Activated CD4-positive, alpha-beta memory T cell treated with anti-CD3 and anti-CD28 coated beads for 36 hours (primary cell): ENCODE data around the gene CAPN10. TPM values are rescaled to one million over a fixed set of nuclear protein-coding genes. Genes with fewer than 3 reads are reported as not detected.

ENCODE experiments used
- CTCF ChIA-PET: fragments of 350-600 bp; sonication (Branson Sonifier 250); formaldehyde crosslinking; loops from one replicate; lab custom pipeline; 2021; ENCODE audit warnings: antibody characterized with exemption, inconsistent platforms; lab: Charles Lee
- POLR2A ChIA-PET: fragments of 350-600 bp; sonication (Branson Sonifier 250); formaldehyde crosslinking; loops from one replicate; lab custom pipeline; 2021; ENCODE audit warnings: antibody characterized with exemption; lab: Charles Lee
- DNase-seq: peaks from one replicate; pipeline ENCODE4 v3.0.0-alpha.2; 2020
- H3K27ac Mint-ChIP-seq: one replicate; pipeline ENCODE4 v1.8.0; 2021; ENCODE audit warnings: mixed read lengths
- H3K27me3 Mint-ChIP-seq: one replicate; pipeline ENCODE4 v1.8.0; 2021; ENCODE audit warnings: mixed read lengths
- H3K36me3 Mint-ChIP-seq: one replicate; pipeline ENCODE4 v1.8.0; 2021; ENCODE audit warnings: mixed read lengths
- H3K4me1 Mint-ChIP-seq: one replicate; pipeline ENCODE4 v1.8.0; 2021; ENCODE audit warnings: low read depth, mixed read lengths
- H3K4me3 Mint-ChIP-seq: one replicate; pipeline ENCODE4 v1.8.0; 2021; ENCODE audit warnings: mild to moderate bottlenecking, mixed read lengths
- H3K9me3 Mint-ChIP-seq: one replicate; pipeline ENCODE4 v1.8.0; 2021; ENCODE audit warnings: mixed read lengths
- intact Hi-C: fragments of 100-400 bp; cut with micrococcal nuclease; formaldehyde crosslinking; loops from one replicate; pipeline ENCODE4 v1.15.1; 2023
- total RNA-seq, 2 experiments: library from RNA; stranded (reverse); gene quantifications; one replicate each; pipeline ENCODE4 v1.2.3, GENCODE V29; 2021

CAPN10 gene
- total RNA-seq, 2 experiments from 2014 or later: 32.6 to 33.9 TPM

DNA sequence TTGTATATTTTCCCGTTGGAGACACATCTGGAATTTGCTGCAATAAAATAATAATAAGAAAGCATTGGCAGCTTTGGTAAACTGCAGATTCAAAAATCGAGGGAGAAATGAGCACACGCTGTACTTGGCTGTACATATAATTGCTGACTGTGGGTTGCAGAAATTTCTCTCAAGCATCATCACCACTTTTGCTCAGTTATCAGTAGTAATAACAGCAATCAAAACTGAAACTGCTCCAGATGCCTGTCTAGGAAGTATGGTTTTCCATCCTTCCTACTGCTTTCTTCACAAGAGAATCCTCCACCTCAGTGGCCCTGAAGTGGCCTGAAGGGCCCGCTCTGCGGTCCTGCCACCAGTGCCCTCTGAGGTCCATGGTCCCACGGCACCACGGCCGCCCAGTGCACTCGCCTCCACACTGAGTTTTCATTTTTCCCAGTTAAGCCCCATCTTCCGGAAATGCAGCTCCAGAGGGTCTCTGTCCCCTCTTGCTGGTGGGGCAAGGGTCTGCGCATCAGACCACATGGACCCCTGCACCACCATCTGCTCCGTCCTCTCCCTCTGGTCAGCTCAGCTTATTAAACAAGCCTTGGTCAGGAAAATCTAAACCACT is 22.5 kb upstream of the CAPN10 start:
- peak overlapping the region; percentile 93 for H3K4me3 Mint-ChIP-seq
- H3K27me3 Mint-ChIP-seq: no peaks in the 10 kb centered on the region
- H3K36me3 Mint-ChIP-seq: peaks cover 36% of the 10 kb centered on the region
- peak overlapping the region; percentile 98 for H3K27ac Mint-ChIP-seq
- POLR2A ChIA-PET: interaction anchor here (4.1 kb wide), 1 partner anchor 23 kb away, joined by 57 read pairs; the partner anchor contains the start of gene CAPN10
- H3K4me1 Mint-ChIP-seq: peaks cover 55% of the 10 kb centered on the region
- no peak for DNase-seq
- CTCF ChIA-PET: interaction anchor here (2.7 to 4.9 kb wide), 3 partner anchors 15 to 58 kb away, joined by 8 to 89 read pairs (median 58); partner anchors contain the start of gene CAPN10
- H3K9me3 Mint-ChIP-seq: no peaks in the 10 kb centered on the region
- intact Hi-C loops: loop anchor here (5.0 to 10.0 kb wide), 5 partner anchors 52 to 1291 kb away; partner anchors contain the start of genes COPS9, HDAC4, NDUFA10 and PDCD1

DNA sequence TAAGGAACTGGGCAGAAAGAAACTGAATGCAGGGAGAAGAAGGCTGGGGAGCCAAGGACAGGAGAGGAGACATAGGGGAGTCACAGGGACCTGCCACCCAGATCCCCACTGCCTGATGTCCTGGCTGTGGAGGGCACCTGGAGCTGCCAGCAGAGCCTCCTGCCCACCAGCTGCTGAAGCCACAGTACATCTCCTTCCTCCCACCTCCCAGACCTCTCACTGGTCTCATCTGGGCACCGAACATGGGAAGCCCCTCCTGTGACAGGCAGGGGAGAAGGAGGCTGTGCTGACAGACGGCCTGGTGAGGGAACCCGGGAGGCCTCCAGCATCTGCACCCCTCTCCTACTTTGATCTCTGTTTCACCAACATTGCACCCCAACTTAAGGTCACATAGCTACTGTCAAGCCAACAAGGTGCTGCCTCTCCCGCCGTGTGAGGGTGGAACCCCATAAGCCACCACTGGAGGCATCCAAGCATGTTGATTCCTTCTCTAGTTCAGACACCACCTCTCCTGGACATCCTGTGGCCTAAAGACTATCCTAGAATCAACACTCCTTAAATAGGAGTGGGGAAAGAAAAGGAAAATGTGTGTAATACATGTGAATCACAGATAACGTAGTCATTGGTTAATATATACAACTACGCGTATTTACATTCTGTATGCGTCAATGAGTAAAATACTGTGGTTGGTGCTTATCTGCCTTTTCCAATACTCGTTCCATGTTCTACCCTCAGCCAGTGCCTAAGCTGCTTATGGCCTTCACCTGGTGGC is 21.8 kb upstream of the CAPN10 start:
- peaks cover 54% of the 10 kb centered on the region for H3K4me1 Mint-ChIP-seq

DNA sequence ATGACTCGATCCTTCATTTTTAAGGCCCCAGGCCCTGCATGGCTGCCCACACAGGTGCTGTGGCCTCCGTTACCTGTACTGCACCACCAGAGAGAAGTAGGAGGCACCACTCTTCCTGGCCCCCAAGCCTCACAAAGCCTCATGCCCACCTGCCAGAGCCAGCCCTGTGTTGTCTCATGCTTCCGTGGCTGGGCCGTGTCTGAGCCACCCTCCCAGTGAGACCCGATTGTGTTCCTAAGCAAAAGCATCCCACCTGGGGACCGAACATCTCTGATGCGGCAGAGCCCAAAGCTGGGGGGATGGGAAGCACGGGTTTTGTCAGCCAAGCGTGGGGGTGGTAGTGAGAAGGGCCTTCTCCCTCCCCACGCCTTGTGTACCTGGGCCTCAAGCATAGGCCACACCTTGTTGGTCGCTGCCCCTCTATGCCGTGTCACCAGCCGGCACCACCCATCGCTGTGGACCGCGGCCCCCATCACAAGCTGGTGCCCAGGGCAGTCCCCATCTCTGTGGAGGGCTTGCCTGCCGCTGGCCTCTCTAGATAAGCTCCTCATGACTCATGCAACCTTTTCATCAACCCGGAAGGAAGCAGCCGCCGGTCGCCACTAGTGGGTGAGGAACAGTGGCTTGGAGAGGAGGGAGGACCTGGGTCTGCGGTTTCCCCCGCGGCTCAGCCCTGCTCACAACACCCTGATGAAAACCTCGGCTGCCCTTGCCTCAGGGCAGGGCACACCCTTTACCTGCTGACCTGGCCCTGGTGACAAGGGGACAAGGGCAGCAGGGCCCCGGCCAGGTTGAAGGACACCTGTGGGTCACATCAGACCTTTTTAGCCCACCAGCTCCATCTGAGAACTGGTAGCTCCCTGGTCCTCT is 21.0 kb upstream of the CAPN10 start:
- ChIA-PET CTCF (interaction anchor here (0.7 to 4.9 kb wide), 14 partner anchors 9 to 750 kb away, joined by 3 to 89 read pairs (median 4); partner anchors contain the start of genes CAPN10, HDLBP and SEPTIN2), POLR2A (interaction anchor here (0.9 to 4.1 kb wide), 6 partner anchors 7 to 59 kb away, joined by 4 to 57 read pairs (median 15); partner anchors contain the start of genes ANKMY1, CAPN10 and GPR35)
- H3K9me3 Mint-ChIP-seq: no peaks in the 10 kb centered on the region
- H3K4me1 Mint-ChIP-seq: peaks cover 58% of the 10 kb centered on the region
- no peaks in the 10 kb centered on the region for H3K27me3 Mint-ChIP-seq
- peaks cover 34% of the 10 kb centered on the region for H3K36me3 Mint-ChIP-seq
- intact Hi-C loops: loop anchor here (1.0 to 10.0 kb wide), 13 partner anchors 7 to 1289 kb away; partner anchors contain the start of genes CAPN10, COPS9, FARP2 and HDAC4
- H3K27ac Mint-ChIP-seq: peak overlapping the region; percentile 98
- H3K4me3 Mint-ChIP-seq: peak overlapping the region; percentile 93
- peak; percentile 95 for DNase-seq

More for the DNA sequence above, 21.8 kb upstream of the CAPN10 start:
- Mint-ChIP-seq H3K27ac (peak overlapping the region; percentile 98), H3K4me3 (peak overlapping the region; percentile 93), H3K36me3 (peaks cover 34% of the 10 kb centered on the region), H3K9me3 (no peaks in the 10 kb centered on the region), H3K27me3 (no peaks in the 10 kb centered on the region)
- CTCF ChIA-PET: interaction anchor here (0.7 to 4.9 kb wide), 6 partner anchors 10 to 57 kb away, joined by 3 to 89 read pairs (median 17); partner anchors contain the start of gene CAPN10
- intact Hi-C loops: loop anchor here (1.0 to 10.0 kb wide), 11 partner anchors 15 to 1290 kb away; partner anchors contain the start of genes CAPN10, COPS9, FARP2 and HDAC4
- POLR2A ChIA-PET: interaction anchor here (2.4 to 4.1 kb wide), 3 partner anchors 15 to 57 kb away, joined by 26 to 57 read pairs (median 26); partner anchors contain the start of gene CAPN10
- peak; percentile 70 for DNase-seq

DNA sequence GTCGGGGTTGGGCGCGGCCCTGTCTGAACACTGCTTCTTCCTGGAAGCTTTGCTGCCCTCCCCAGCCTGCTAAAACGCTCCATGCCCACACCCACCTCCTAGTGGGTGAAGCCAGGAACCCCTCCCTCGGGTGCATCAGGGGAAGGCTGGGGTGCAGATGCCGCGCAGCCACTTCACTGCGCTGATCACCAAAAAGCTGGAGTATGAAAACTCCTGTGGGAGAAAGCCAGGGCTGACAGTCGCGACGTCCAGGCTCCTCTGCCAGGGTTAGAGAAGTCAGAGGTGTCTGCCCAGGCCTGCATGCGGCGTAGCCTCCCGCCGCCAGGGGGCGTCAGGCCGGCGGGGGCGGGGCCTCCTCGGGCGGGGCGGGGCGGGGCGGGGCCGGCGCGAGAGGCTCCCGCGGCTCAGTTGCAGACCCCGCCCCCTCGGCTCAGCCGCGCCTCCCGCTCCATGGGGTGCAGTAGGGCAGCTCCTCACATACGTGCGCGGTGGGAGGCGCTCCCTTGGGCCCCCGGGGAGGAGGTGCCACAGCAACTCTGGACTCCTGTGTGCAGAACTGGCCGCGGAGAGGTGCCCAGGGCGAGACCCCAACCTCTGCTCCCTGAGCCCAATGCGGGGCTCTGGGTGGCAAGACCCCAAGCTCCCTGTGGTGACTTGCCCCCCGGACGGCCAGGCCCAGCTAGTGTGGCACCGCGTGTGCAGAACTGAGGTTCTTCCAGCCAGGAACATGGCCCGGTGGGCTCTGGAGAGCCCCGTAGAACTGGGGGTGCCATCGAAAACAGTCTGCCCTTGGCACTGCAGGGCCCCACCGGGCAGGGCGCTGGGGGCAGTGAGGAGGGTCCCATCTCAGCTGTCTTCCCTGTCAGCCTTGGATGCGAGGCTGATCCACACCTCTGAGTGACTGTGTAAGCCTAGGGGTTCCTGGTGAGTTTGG is 20.1 kb upstream of the CAPN10 start:
- H3K4me1 Mint-ChIP-seq: peaks cover 64% of the 10 kb centered on the region
- H3K27me3 Mint-ChIP-seq: no peaks in the 10 kb centered on the region
- H3K27ac Mint-ChIP-seq: peak overlapping the region; percentile 98
- intact Hi-C loops: loop anchor here (1.0 to 10.0 kb wide), 10 partner anchors 8 to 1288 kb away; partner anchors contain the start of genes COPS9, FARP2, HDAC4 and HDLBP
- peak overlapping the region; percentile 93 for H3K4me3 Mint-ChIP-seq
- ChIA-PET POLR2A (interaction anchor here (0.9 to 4.1 kb wide), 6 partner anchors 8 to 58 kb away, joined by 4 to 57 read pairs (median 15); partner anchors contain the start of genes ANKMY1, CAPN10 and GPR35), CTCF (interaction anchor here (0.7 to 4.9 kb wide), 12 partner anchors 10 to 749 kb away, joined by 3 to 89 read pairs (median 4); partner anchors contain the start of genes CAPN10, HDLBP and SEPTIN2)
- H3K9me3 Mint-ChIP-seq: no peaks in the 10 kb centered on the region
- peak; percentile 96 for DNase-seq
- peaks cover 32% of the 10 kb centered on the region for H3K36me3 Mint-ChIP-seq

DNA sequence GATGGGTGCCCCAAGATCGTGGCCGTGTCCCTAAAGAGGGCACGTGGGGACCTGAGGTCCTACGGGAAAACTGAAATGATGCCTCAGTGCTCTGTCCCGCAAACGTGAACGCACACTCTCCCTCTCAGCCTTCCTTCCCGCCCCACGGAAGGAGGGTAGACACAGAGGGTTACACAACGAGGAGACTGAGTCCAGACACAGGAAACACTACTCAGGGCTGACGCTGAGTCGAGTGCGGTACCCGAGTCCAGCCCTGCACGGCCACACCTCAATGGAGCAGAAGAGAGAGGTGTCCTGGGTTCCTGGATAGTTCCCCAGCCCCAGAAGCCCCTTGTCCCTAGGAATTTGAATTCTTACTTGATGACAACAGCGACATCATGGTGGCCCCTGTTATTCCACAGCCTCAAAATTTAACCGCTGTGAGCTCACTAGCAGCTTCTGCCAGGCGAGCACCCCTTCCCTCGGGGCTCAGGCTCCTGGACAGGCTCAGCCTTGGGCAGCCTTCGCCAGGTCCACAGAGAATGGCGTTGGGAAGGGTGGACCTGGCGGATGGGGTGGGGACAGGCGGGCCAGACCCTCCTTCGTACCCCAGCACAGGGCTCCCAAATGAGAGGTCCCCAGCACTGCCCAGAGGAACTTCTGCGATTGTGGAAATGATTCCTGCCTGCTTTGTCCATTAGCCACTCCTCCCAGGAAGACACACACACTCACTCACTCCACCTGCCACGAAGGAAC is 19.2 kb upstream of the CAPN10 start:
- Mint-ChIP-seq H3K4me3 (peak overlapping the region; percentile 93), H3K27ac (peak overlapping the region; percentile 98), H3K9me3 (no peaks in the 10 kb centered on the region), H3K36me3 (peaks cover 28% of the 10 kb centered on the region), H3K4me1 (peaks cover 61% of the 10 kb centered on the region), H3K27me3 (no peaks in the 10 kb centered on the region)
- CTCF ChIA-PET: interaction anchor here (0.6 to 4.9 kb wide), 8 partner anchors 11 to 748 kb away, joined by 3 to 89 read pairs (median 9); partner anchors contain the start of genes CAPN10, HDLBP and SEPTIN2
- DNase-seq: peak; percentile 58
- intact Hi-C loops: loop anchor here (5.0 to 10.0 kb wide), 7 partner anchors 433 to 1287 kb away; partner anchors contain the start of genes COPS9, FARP2, HDAC4 and MTERF4
- POLR2A ChIA-PET: interaction anchor here (1.0 to 4.1 kb wide), 4 partner anchors 9 to 54 kb away, joined by 4 to 57 read pairs (median 26); partner anchors contain the start of genes ANKMY1 and CAPN10

DNA sequence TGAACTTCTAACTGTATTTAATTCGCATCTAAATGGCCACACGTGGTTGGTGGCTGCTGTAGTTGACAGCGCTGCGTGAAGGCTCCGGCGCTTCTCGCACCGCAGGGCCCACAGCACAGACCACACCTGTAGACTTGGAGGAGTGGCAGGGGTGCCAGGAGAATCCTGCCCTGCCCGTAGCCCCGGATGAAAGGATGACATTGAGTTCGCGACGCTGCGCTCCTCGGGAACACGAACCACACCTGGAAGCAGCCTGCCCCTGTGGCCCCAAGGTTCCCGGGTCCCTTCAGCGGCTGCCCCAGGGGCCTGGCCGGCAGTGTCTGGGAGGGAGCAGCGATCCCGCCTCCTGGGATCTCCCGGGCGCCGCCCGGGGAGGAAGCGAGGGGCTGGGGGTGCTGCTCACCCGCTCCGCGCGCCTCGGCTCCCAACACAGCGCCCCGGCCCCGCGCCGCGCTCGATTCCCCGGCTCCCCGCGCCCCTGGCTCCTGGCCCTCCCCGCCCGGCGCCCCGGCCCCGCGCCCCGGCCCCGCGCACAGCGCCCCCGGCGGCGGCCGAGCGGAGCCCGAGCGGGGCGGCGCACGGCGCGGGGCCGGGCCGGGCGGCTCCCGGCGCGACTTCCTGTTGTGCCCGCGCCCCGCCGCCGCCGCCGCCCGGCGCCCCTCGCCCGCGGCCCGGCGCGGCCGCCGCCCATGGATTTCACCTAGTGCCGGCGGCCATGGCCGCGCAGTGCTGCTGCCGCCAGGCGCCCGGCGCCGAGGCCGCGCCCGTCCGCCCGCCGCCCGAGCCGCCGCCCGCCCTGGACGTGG is 18.5 kb upstream of the CAPN10 start, which contains the start of gene RNPEPL1:
RNPEPL1 (plus strand) TSS at position 613 of the 806 bp plus-strand sequence; CDS start at position 716, 103 bp downstream.
- CTCF ChIA-PET: interaction anchor here (0.6 to 4.9 kb wide), 10 partner anchors 8 to 374 kb away, joined by 3 to 89 read pairs (median 11); partner anchors contain the start of genes CAPN10 and DUSP28
- Mint-ChIP-seq H3K27me3 (no peaks in the 10 kb centered on the region), H3K4me3 (peak within 1 kb of the TSS; percentile 93), H3K27ac (peak within 1 kb of the TSS; percentile 98), H3K4me1 (peaks cover 54% of the 10 kb centered on the region), H3K36me3 (peaks cover 20% of the 10 kb centered on the region), H3K9me3 (no peaks in the 10 kb centered on the region)
- DNase-seq: peak; percentile 55
- POLR2A ChIA-PET: interaction anchor here (0.9 to 3.3 kb wide), 6 partner anchors 11 to 746 kb away, joined by 3 to 26 read pairs (median 5); partner anchors contain the start of genes ANKMY1 and CAPN10
- intact Hi-C loops: loop anchor here (5.0 to 10.0 kb wide), 7 partner anchors 433 to 1287 kb away; partner anchors contain the start of genes COPS9, FARP2, HDAC4 and MTERF4

DNA sequence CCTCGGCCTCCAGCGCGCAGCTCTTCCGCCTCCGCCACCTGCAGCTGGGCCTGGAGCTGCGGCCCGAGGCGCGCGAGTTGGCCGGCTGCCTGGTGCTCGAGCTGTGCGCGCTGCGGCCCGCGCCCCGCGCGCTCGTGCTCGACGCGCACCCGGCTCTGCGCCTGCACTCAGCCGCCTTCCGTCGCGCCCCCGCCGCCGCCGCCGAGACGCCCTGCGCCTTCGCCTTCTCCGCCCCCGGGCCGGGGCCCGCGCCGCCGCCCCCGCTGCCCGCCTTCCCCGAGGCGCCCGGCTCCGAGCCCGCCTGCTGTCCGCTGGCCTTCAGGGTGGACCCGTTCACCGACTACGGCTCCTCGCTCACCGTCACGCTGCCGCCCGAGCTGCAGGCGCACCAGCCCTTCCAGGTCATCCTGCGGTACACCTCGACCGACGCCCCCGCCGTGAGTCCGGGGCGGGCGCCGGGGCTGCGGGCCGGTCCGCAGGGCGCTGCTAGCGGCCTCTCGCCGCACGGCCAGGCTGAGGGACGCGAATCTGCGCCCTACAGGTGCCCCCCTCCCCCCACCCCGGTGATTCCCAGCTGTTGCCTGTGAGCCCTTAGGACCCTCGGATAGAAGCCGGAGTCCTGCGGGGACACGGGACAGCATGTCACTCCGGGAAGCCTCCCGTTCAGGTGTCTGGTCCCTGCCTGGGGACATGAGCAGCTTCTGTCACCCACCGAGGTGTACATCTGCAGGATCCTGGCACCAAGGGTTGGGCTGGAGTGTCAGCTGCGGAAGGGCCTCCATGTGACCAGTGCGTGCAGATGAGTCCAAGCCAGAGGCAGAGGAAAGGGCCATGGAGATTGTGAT is 17.6 kb upstream of the CAPN10 start:
- Mint-ChIP-seq H3K4me3 (peak overlapping the region; percentile 79), H3K4me1 (peaks cover 46% of the 10 kb centered on the region), H3K27ac (peak overlapping the region; percentile 73), H3K9me3 (no peaks in the 10 kb centered on the region), H3K36me3 (peaks cover 12% of the 10 kb centered on the region), H3K27me3 (no peaks in the 10 kb centered on the region)
- ChIA-PET POLR2A (interaction anchor here (0.6 to 2.6 kb wide), 7 partner anchors 11 to 1267 kb away, joined by 3 to 15 read pairs (median 4); partner anchors contain the start of genes ANKMY1 and CAPN10), CTCF (interaction anchor here (0.6 to 2.1 kb wide), 7 partner anchors 8 to 91 kb away, joined by 3 to 22 read pairs (median 4); partner anchors contain the start of genes CAPN10 and DUSP28)
- DNase-seq: peak; percentile 53
- intact Hi-C loops: loop anchor here (1.0 to 10.0 kb wide), 8 partner anchors 10 to 1286 kb away; partner anchors contain the start of genes COPS9, FARP2, HDAC4 and MTERF4
